Measurements from ENCODE around the gene NUDT22. TPM values are rescaled to one million over a fixed set of nuclear protein-coding genes. Genes with fewer than 3 reads are reported as not detected.

NUDT22 gene
- total and polyA plus RNA-seq, 2 of the 8 experiments (the other 6 are each of a cell fraction or from before 2014, with no cell fraction given) = 43.4 to 69.0 TPM

GRCh38 chr11:64230985-64231365 is 4.9 kb downstream of the NUDT22 start:
- Histone ChIP-seq H3K4me2 (ENCODE audit: insufficient read depth in 1 of 2, low read depth in 2 of 2, low read length in 2 of 2) (peak overlapping the region; percentile 87 to 97), H3K4me1 (replicated peaks in 1 of 4; ENCODE audit: control insufficient read depth in 3 of 4, insufficient read depth in 4 of 4, low read length in 3 of 4) (peaks cover 0 to 31% (median 13%) of the 10 kb centered on the region in 4 experiments; a peak in 6 of 7 replicates), H3K4ac (replicated peaks; ENCODE audit: insufficient read length, low read depth, low read length) (no peak overlapping the region), H3K9me3 (ENCODE audit: insufficient read depth in 2 of 2, low read depth in 1 of 2, low read length in 1 of 2) (no peaks in the 10 kb centered on the region), H3K27ac (ENCODE audit: low read depth, low read length) (no peak overlapping the region), H3K23ac (ENCODE audit: insufficient read length) (no peak overlapping the region), H2BK15ac (ENCODE audit: low read length) (no peak overlapping the region), H3K14ac (ENCODE audit: insufficient read length) (no peak overlapping the region), H4K20me1 (replicated peaks in 1 of 2; ENCODE audit: control insufficient read depth in 1 of 2, insufficient read depth in 2 of 2, low read length in 2 of 2) (peaks cover 0 to 6% of the 10 kb centered on the region in 2 experiments), H3K9ac (replicated peaks in 1 of 4; ENCODE audit: extremely low read depth in 1 of 4, low read depth in 3 of 4, low read length in 3 of 4) (peak overlapping the region in 2 of 4 experiments; percentile 38 to 44; a peak in 4 of 7 replicates), H3K18ac (ENCODE audit: extremely low read depth, low read length) (no peak overlapping the region), H4K91ac (replicated peaks; ENCODE audit: insufficient read length, low read length) (no peak overlapping the region), H3K4me3 (ENCODE audit: extremely low read depth in 1 of 4, insufficient read depth in 2 of 4, low read depth in 3 of 4, low read length in 4 of 4) (peak overlapping the region; percentile 70 to 80 (median 76)), H3K36me3 (ENCODE audit: control insufficient read depth in 2 of 4, insufficient read depth in 4 of 4, low read length in 3 of 4) (no peaks in the 10 kb centered on the region), H4K8ac (ENCODE audit: extremely low read depth, insufficient read depth, low read length) (no peak overlapping the region), H4K5ac (ENCODE audit: insufficient read length, low read depth, low read length) (no peak overlapping the region), H2BK20ac (ENCODE audit: low read length) (no peak overlapping the region), H3K56ac (replicated peaks; ENCODE audit: insufficient read length, low read depth, low read length) (no peak overlapping the region), H2BK12ac (ENCODE audit: low read depth, low read length) (no peak overlapping the region), H3K79me2 (ENCODE audit: control insufficient read depth in 1 of 2, insufficient read depth in 2 of 2, low read length in 2 of 2) (no peaks in the 10 kb centered on the region), H2AK5ac (ENCODE audit: low read depth, low read length) (no peak overlapping the region), H2BK120ac (replicated peaks; ENCODE audit: low read depth, low read length) (no peak overlapping the region), H2BK5ac (ENCODE audit: low read depth, low read length) (peak overlapping the region; percentile 9; the same call in 1 of the 2 replicates), H3K27me3 (replicated peaks in 1 of 4; ENCODE audit: control insufficient read depth in 3 of 4, extremely low read depth in 1 of 4, insufficient read depth in 3 of 4, low read length in 3 of 4) (peaks cover 0 to 12% (median 6%) of the 10 kb centered on the region in 4 experiments; a peak in 4 of 7 replicates), H2AFZ (ENCODE audit: low read length) (peak overlapping the region; percentile 26; the same call in 1 of the 2 replicates), H3K79me1 (ENCODE audit: low read depth, low read length) (no peaks in the 10 kb centered on the region; the same call in 1 of the 2 replicates), H3K23me2 (ENCODE audit: low read depth, low read length) (peaks cover 19% of the 10 kb centered on the region)
- no peak for TF ChIP-seq TEAD4 (IDR thresholded peaks at IDR 0.05; ENCODE audit: low read depth, low read length)
- CTCF ChIA-PET (ENCODE audit: partially characterized antibody) = interaction anchor here (0.6 to 8.6 kb wide), 4 partner anchors 20 to 53 kb away, joined by 3 to 51 read pairs (median 14); partner anchors contain the start of genes BAD, FERMT3 and PLCB3
- POLR2A ChIA-PET (ENCODE audit: partially characterized antibody) = interaction anchor here (0.9 to 11.9 kb wide), 6 partner anchors 16 to 194 kb away, joined by 3 to 190 read pairs (median 3); partner anchors contain the start of genes FKBP2, PLCB3 and PPP1R14B
- DNase-seq (ENCODE audit: low read depth in 1 of 2, low spot score in 2 of 2) (no peak), FAIRE-seq (no peak)
- 11% methylated on average over 8 of the region's 8 CpGs; no CpG with 5 or more reads in 1 of the 2 experiments for WGBS, 2 experiments (ENCODE audit: extremely low coverage in 1 of 2, insufficient coverage in 1 of 2, insufficient read length in 1 of 2, insufficient replicate concordance in 2 of 2, low coverage in 1 of 2, low lambda C conversion rate in 2 of 2, missing lambda C conversion rate in 1 of 2)

All from H1 (cell line).